Smooth muscle cell (in vitro differentiated cells): ENCODE results near the gene CRLF2. TPM values are rescaled to one million over a fixed set of nuclear protein-coding genes. Genes with fewer than 3 reads are reported as not detected.

Experiments used
- DNase-seq: peaks from one replicate; lab custom pipeline; 2025; ENCODE audit not compliant: unreplicated experiment; lab: John Stamatoyannopoulos, UW
- H2AFZ ChIP-seq: fragments of 200-600 bp; sonication (generic); 2 replicates; pipeline ENCODE4 v1.6.0; 2016; ENCODE audit warnings: antibody characterized with exemption, low read depth, mild to moderate bottlenecking
- H3F3A ChIP-seq: fragments of 200-600 bp; sonication (generic); 2 replicates; pipeline ENCODE4 v1.6.0; 2017; ENCODE audit warnings: antibody characterized with exemption, low read depth
- H3K27ac ChIP-seq: fragments of 200-600 bp; sonication (generic); 2 replicates; pipeline ENCODE4 v1.5.1; 2016; ENCODE audit warnings: low read depth, mild to moderate bottlenecking
- H3K27me3 ChIP-seq: fragments of 200-600 bp; sonication (generic); 2 replicates; pipeline ENCODE4 v1.6.1; 2016; ENCODE audit warnings: low read depth, mild to moderate bottlenecking
- H3K36me3 ChIP-seq: fragments of 200-600 bp; sonication (generic); 2 replicates; pipeline ENCODE4 v1.5.1; 2016; ENCODE audit warnings: low read depth
- H3K4me1 ChIP-seq: fragments of 200-600 bp; sonication (generic); 2 replicates; pipeline ENCODE4 v1.5.1; 2016; ENCODE audit warnings: low read depth
- H3K4me2 ChIP-seq: fragments of 200-600 bp; sonication (generic); 2 replicates; pipeline ENCODE4 v1.6.0; 2016; ENCODE audit warnings: mild to moderate bottlenecking
- H3K4me3 ChIP-seq: fragments of 200-600 bp; sonication (generic); 2 replicates; pipeline ENCODE4 v1.5.1; 2016; ENCODE audit warnings: mild to moderate bottlenecking
- H3K79me2 ChIP-seq: fragments of 200-600 bp; sonication (generic); 2 replicates; pipeline ENCODE4 v1.6.0; 2016; ENCODE audit warnings: low read depth, mild to moderate bottlenecking
- H3K9ac ChIP-seq: fragments of 200-600 bp; sonication (generic); 2 replicates; pipeline ENCODE4 v1.6.0; 2016; ENCODE audit warnings: low read depth
- H3K9me3 ChIP-seq: fragments of 200-600 bp; sonication (generic); replicated peaks from 2 replicates; pipeline ENCODE4 v1.5.1; 2016; ENCODE audit warnings: low read depth
- H4K20me1 ChIP-seq: fragments of 200-600 bp; sonication (generic); 2 replicates; pipeline ENCODE4 v1.6.0; 2016; ENCODE audit warnings: low read depth
- WGBS: methylation state at CpG from one replicate; pipeline ENCODE4 v1.1.7; 2016; ENCODE audit warnings: low lambda C conversion rate; 5-methylcytosine and 5-hydroxymethylcytosine counted together
- polyA plus RNA-seq: library from polyadenylated mRNA; unstranded; fragments of >200 nt; fragmentation: Nextera tagmentation; extraction: Ambion mirVana; gene quantifications from 2 replicates; pipeline ENCODE4 v1.2.1, GENCODE V29; 2016
- total RNA-seq: library from RNA; depleted of rRNA; stranded (reverse); fragments of >200 nt; gene quantifications from 2 replicates; pipeline ENCODE4 v1.2.3, GENCODE V29; 2014
- TF ChIP-seq, protein P1 (sequence below): fragments of 200-600 bp; sonication (generic); IDR thresholded peaks from 2 replicates; pipeline ENCODE4 v1.5.1; 2017; ENCODE audit warnings: borderline replicate concordance, mild to moderate bottlenecking, antibody characterized with exemption; ENCODE audit not compliant: insufficient read depth, poor library complexity, severe bottlenecking

CRLF2 gene
- total and polyA plus RNA-seq, 2 experiments from 2014 or later, result not detected

DNA sequence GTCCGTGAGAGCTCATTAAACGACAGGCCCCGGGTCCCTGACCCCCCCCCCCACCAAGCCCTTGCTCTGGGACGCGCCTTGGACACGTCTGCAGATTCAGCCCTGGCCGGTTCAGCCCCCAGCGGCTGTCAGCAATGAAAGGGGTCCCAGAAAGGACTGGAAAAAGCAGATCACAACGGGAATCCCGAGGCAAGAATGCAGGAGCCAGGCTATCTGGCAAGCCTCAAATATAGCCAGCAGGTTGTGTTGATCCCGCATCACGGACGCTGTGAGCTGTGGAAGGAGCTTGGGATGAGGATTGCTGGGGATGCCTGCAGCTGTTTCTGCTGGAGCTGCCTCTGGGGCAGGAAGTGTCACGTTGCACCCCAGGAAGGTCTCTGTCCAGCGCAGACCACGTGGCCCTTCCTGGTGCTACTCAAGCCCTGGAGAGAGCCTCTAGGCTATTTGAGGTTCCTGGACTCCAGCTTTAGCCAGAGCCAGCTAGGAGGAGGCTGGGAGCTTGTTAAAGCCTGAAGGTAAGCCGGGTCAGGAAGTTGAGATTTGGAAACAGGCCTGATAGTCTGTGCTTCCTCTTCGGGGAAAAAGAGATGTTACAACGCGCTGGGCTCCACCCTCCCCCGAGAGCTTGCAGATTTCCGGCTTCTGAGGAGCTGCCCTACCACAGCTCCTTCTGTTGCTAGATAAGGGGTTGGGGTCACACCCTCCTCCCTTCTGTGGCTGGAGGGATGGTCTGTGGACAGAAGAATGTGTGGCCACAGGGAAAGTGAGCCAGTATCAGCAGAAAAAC is 36.8 kb upstream of the CRLF2 start:
- Histone ChIP-seq H3K4me2 (peak overlapping the region; percentile 86), H3K9me3 (no peaks in the 10 kb centered on the region), H2AFZ (peak overlapping the region; percentile 43), H4K20me1 (no peaks in the 10 kb centered on the region), H3K36me3 (no peaks in the 10 kb centered on the region), H3K27me3 (no peaks in the 10 kb centered on the region), H3K27ac (peak overlapping the region; percentile 59), H3K4me3 (peak overlapping the region; percentile 37), H3K79me2 (no peaks in the 10 kb centered on the region), H3K9ac (peak overlapping the region; percentile 10), H3K4me1 (peaks cover 9% of the 10 kb centered on the region), H3F3A (peaks cover 5% of the 10 kb centered on the region)
- TF ChIP-seq, protein P1, sequence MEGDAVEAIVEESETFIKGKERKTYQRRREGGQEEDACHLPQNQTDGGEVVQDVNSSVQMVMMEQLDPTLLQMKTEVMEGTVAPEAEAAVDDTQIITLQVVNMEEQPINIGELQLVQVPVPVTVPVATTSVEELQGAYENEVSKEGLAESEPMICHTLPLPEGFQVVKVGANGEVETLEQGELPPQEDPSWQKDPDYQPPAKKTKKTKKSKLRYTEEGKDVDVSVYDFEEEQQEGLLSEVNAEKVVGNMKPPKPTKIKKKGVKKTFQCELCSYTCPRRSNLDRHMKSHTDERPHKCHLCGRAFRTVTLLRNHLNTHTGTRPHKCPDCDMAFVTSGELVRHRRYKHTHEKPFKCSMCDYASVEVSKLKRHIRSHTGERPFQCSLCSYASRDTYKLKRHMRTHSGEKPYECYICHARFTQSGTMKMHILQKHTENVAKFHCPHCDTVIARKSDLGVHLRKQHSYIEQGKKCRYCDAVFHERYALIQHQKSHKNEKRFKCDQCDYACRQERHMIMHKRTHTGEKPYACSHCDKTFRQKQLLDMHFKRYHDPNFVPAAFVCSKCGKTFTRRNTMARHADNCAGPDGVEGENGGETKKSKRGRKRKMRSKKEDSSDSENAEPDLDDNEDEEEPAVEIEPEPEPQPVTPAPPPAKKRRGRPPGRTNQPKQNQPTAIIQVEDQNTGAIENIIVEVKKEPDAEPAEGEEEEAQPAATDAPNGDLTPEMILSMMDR, result no peak
- no peak for DNase-seq
- 2% methylated on average over 22 of the region's 22 CpGs for WGBS

DNA sequence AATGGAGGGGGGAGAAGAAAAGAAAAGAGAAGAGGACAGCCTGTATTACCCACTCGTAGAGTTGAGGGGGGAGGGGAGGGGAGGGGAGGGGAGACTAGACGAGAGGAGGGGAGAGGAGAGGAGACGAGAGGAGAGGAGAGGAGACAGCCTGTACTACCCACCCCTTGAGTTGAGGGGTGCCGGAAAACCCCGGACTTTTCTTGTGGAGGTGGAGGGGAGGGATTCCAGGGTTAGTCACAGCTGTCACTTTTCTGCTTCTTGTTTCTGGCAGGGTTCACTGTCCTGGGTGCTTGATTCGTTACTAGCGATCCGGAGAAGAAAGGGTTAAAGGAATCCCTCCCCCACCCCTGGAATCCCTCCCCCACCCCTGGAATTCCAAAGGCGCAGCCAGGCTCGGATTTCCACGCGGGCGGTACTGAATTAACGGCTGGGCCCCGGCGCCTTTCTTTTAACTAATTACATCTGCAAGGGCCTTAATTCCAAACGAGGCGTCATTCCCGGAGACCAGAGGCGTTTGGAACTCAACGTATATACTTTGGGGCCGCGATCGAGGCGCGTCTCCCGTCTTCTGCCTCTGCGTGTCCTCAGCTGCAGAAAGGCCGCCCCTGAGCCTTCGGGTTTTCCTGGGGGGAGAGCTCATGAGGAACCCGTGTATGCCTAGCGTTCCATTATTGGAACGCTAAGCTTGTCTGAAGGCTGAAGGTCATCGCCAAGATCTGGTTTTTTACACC is 36.0 kb upstream of the CRLF2 start:
- Histone ChIP-seq H3K4me3 (peak overlapping the region; percentile 37), H3K4me1 (peaks cover 9% of the 10 kb centered on the region), H3K4me2 (peak overlapping the region; percentile 86), H4K20me1 (no peaks in the 10 kb centered on the region), H3K27me3 (no peaks in the 10 kb centered on the region), H3F3A (peaks cover 5% of the 10 kb centered on the region), H2AFZ (peak overlapping the region; percentile 43), H3K9me3 (no peaks in the 10 kb centered on the region), H3K9ac (peak overlapping the region; percentile 10), H3K27ac (peak overlapping the region; percentile 59), H3K36me3 (no peaks in the 10 kb centered on the region), H3K79me2 (no peaks in the 10 kb centered on the region)
- WGBS, result under 1% methylated on average over 28 of the region's 34 CpGs
- peak; percentile 20 for DNase-seq
- TF ChIP-seq, protein P1, result no peak

DNA sequence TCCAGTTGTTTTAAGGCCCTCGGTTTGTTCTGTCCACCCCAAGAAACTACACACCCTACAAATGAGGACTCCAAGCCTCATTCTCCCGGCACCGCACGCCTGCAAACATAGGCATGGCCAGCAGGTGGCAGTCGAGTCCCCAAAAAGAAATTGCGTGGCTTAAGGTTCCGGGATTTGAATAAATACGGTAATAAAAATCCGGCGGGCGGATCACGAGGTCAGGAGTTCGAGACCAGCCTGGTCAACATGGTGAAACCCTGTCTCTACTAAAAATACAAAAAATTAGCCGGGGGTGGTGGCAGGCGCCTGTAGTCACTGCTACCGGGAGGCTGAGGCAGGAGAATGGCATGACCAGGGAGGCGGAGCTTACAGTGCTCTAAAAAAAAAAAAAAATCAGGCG is 34.4 kb upstream of the CRLF2 start:
- H4K20me1 ChIP-seq, result no peaks in the 10 kb centered on the region
- H3K9me3 ChIP-seq, result no peaks in the 10 kb centered on the region
- DNase-seq, result peak; percentile 63
- H3K27ac ChIP-seq, result no peak overlapping the region
- WGBS, result 14% methylated on average over 18 of the region's 18 CpGs
- no peak overlapping the region for H2AFZ ChIP-seq
- no peaks in the 10 kb centered on the region for H3K79me2 ChIP-seq
- no peaks in the 10 kb centered on the region for H3K36me3 ChIP-seq
- peaks cover 5% of the 10 kb centered on the region for H3F3A ChIP-seq
- TF ChIP-seq, protein P1, result peak; percentile 97
- peaks cover 9% of the 10 kb centered on the region for H3K4me1 ChIP-seq
- no peak overlapping the region for H3K4me2 ChIP-seq
- H3K9ac ChIP-seq, result no peak overlapping the region
- H3K27me3 ChIP-seq, result no peaks in the 10 kb centered on the region
- H3K4me3 ChIP-seq, result no peak overlapping the region
